Middle frontal gyrus (tissue), 1 donor: Measurements from ENCODE around the gene MACROH2A1.
A peak's percentile ranks its signal among the peaks of the same experiment; 100 is the strongest.

ENCODE experiments used
- DNase-seq: peaks from one replicate; pipeline ENCODE4 v3.0.0-alpha.2; 2015; ENCODE audit warnings: low spot score; ENCODE audit errors: extremely low spot score

MACROH2A1 gene

GRCh38 chr5:135398855-135399793 is at the start of gene MACROH2A1:
Gene MACROH2A1, minus strand, starts transcription at chr5:135399231. Its CDS starts 10,138 bp downstream, at chr5:135389093.
- DNase-seq = peak; percentile 83

- DNase-seq = no peak
Observed at GRCh38 chr5:135448071-135448739, 49.2 kb upstream of the MACROH2A1 start.

GRCh38 chr5:135447298-135447929 is 48.4 kb upstream of the MACROH2A1 start, which contains the start of gene DCANP1:
Gene DCANP1, minus strand, starts transcription at chr5:135447348. Its CDS starts 240 bp downstream, at chr5:135447108.
- DNase-seq = no peak

GRCh38 chr5:135446615-135447014 is 47.6 kb upstream of the MACROH2A1 start:
- no peak for DNase-seq

- no peak for DNase-seq
Observed at GRCh38 chr5:135446206-135446605, 47.2 kb upstream of the MACROH2A1 start.

GRCh38 chr5:135445306-135445985 is 46.4 kb upstream of the MACROH2A1 start:
- DNase-seq = no peak

GRCh38 chr5:135444881-135445280 is 45.9 kb upstream of the MACROH2A1 start:
- DNase-seq = no peak

- DNase-seq = no peak
Observed at GRCh38 chr5:135444360-135444759, 45.3 kb upstream of the MACROH2A1 start.

- DNase-seq = no peak
Observed at GRCh38 chr5:135443161-135443960, 44.3 kb upstream of the MACROH2A1 start.

GRCh38 chr5:135442431-135443160 is 43.6 kb upstream of the MACROH2A1 start:
- no peak for DNase-seq

- DNase-seq = no peak
Observed at GRCh38 chr5:135441919-135442318, 42.9 kb upstream of the MACROH2A1 start.

- no peak for DNase-seq
Observed at GRCh38 chr5:135441350-135441831, 42.4 kb upstream of the MACROH2A1 start.

GRCh38 chr5:135440916-135441315 is 41.9 kb upstream of the MACROH2A1 start:
- no peak for DNase-seq

- no peak for DNase-seq
Observed at GRCh38 chr5:135439231-135440205, 40.5 kb upstream of the MACROH2A1 start.

GRCh38 chr5:135438636-135439221 is 39.7 kb upstream of the MACROH2A1 start:
- no peak for DNase-seq

GRCh38 chr5:135437796-135438560 is 38.9 kb upstream of the MACROH2A1 start:
- DNase-seq = no peak

- DNase-seq = no peak
Observed at GRCh38 chr5:135437422-135437795, 38.4 kb upstream of the MACROH2A1 start.
